Measurements from ENCODE around the gene RAB35.

DNA sequence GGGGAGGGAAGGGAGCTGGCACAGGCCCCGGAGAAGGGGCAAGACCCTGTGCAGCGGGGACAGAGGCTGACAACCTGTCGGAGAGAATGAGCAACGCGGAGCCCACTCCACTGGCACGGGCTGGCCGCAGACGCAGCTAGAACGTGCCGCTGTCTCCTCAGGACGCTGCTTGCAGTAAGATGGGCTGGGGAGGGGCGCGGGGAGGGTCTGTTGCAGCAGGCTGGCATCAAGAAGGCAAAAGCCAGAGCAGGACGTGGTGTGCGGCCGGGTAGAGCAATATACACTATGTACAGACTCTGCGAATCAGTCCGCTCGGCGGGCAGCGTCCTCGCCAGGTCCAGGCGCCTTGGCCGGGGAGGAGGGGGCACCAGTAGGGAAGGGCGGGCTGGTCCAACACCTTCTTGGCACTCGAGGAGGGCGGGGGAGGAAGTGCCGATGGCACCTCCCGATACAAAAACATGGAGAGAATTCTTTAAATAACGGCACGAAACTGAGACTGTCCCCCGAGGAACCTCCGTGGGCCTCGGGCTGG is 19.8 kb downstream of the RAB35 start:
- no peak for TF ChIP-seq POLR2A (IDR thresholded peaks at IDR 0.05)
- TF ChIP-seq, protein P1, sequence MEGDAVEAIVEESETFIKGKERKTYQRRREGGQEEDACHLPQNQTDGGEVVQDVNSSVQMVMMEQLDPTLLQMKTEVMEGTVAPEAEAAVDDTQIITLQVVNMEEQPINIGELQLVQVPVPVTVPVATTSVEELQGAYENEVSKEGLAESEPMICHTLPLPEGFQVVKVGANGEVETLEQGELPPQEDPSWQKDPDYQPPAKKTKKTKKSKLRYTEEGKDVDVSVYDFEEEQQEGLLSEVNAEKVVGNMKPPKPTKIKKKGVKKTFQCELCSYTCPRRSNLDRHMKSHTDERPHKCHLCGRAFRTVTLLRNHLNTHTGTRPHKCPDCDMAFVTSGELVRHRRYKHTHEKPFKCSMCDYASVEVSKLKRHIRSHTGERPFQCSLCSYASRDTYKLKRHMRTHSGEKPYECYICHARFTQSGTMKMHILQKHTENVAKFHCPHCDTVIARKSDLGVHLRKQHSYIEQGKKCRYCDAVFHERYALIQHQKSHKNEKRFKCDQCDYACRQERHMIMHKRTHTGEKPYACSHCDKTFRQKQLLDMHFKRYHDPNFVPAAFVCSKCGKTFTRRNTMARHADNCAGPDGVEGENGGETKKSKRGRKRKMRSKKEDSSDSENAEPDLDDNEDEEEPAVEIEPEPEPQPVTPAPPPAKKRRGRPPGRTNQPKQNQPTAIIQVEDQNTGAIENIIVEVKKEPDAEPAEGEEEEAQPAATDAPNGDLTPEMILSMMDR (IDR thresholded peaks at IDR 0.05), result no peak
